HUES48 (cell line): ENCODE results near the gene DEGS2.

ENCODE experiments used
- H3K27ac ChIP-seq: one replicate; pipeline ENCODE4 v1.7.0; 2013; ENCODE audit warnings: low read depth, low read length, inconsistent platforms
- H3K27me3 ChIP-seq: 2 replicates; pipeline ENCODE4 v1.6.1; 2013; ENCODE audit warnings: mild to moderate bottlenecking, low read length; ENCODE audit not compliant: control insufficient read depth, insufficient read depth
- H3K36me3 ChIP-seq: 2 replicates; pipeline ENCODE4 v1.6.1; 2013; ENCODE audit warnings: low read length; ENCODE audit not compliant: control insufficient read depth, insufficient read depth
- H3K4me1 ChIP-seq: 2 replicates; pipeline ENCODE4 v1.6.1; 2013; ENCODE audit warnings: mild to moderate bottlenecking, low read length; ENCODE audit not compliant: control insufficient read depth, insufficient read depth
- H3K4me3 ChIP-seq: 2 replicates; pipeline ENCODE4 v1.5.1; 2013; ENCODE audit warnings: mild to moderate bottlenecking, low read depth, low read length
- H3K9ac ChIP-seq: 2 replicates; pipeline ENCODE4 v1.6.1; 2013; ENCODE audit warnings: mild to moderate bottlenecking, low read depth, low read length, moderate library complexity
- H3K9me3 ChIP-seq: 2 replicates; pipeline ENCODE4 v1.6.1; 2013; ENCODE audit warnings: low read length; ENCODE audit not compliant: control insufficient read depth, insufficient read depth

DEGS2 gene

GRCh38 chr14:100156776-100157175 is 2.7 kb downstream of the DEGS2 start:
- no peak overlapping the region for H3K27ac ChIP-seq

GRCh38 chr14:100155756-100156616 is 3.5 kb downstream of the DEGS2 start:
- no peak overlapping the region for H3K9ac ChIP-seq
- peaks cover 4% of the 10 kb centered on the region; the same call in 1 of the 2 replicates for H3K4me1 ChIP-seq
- no peak overlapping the region for H3K4me3 ChIP-seq
- H3K36me3 ChIP-seq = no peaks in the 10 kb centered on the region
- H3K27me3 ChIP-seq = peaks cover 47% of the 10 kb centered on the region
- H3K27ac ChIP-seq = no peak overlapping the region
- no peaks in the 10 kb centered on the region for H3K9me3 ChIP-seq

More at GRCh38 chr14:100156776-100157175, 2.7 kb downstream of the DEGS2 start:
- H3K27me3 ChIP-seq = peaks cover 53% of the 10 kb centered on the region
- H3K9me3 ChIP-seq = no peaks in the 10 kb centered on the region
- no peak overlapping the region for H3K4me3 ChIP-seq
- no peak overlapping the region for H3K9ac ChIP-seq
- no peaks in the 10 kb centered on the region for H3K36me3 ChIP-seq
- H3K4me1 ChIP-seq = peaks cover 4% of the 10 kb centered on the region; the same call in 1 of the 2 replicates

- H3K9ac ChIP-seq = no peak overlapping the region
- no peaks in the 10 kb centered on the region for H3K36me3 ChIP-seq
- H3K9me3 ChIP-seq = no peaks in the 10 kb centered on the region
- no peak overlapping the region for H3K27ac ChIP-seq
- peaks cover 38% of the 10 kb centered on the region for H3K27me3 ChIP-seq
- H3K4me1 ChIP-seq = peaks cover 4% of the 10 kb centered on the region; the same call in 1 of the 2 replicates
- no peak overlapping the region for H3K4me3 ChIP-seq
These were observed 4.3 kb downstream of the DEGS2 start for GRCh38 chr14:100155049-100155621.

GRCh38 chr14:100153560-100153959 is 5.9 kb downstream of the DEGS2 start:
- no peak overlapping the region for H3K27ac ChIP-seq
- H3K4me1 ChIP-seq = peaks cover 4% of the 10 kb centered on the region; the same call in 1 of the 2 replicates
- peaks cover 24% of the 10 kb centered on the region for H3K27me3 ChIP-seq
- no peak overlapping the region for H3K4me3 ChIP-seq
- no peak overlapping the region for H3K9ac ChIP-seq
- no peaks in the 10 kb centered on the region for H3K36me3 ChIP-seq
- H3K9me3 ChIP-seq = no peaks in the 10 kb centered on the region

GRCh38 chr14:100152091-100152490 is 7.4 kb downstream of the DEGS2 start:
- H3K9ac ChIP-seq = no peak overlapping the region
- H3K27ac ChIP-seq = no peak overlapping the region
- H3K4me1 ChIP-seq = peaks cover 4% of the 10 kb centered on the region; the same call in 1 of the 2 replicates
- H3K9me3 ChIP-seq = no peaks in the 10 kb centered on the region
- H3K36me3 ChIP-seq = no peaks in the 10 kb centered on the region
- H3K27me3 ChIP-seq = peaks cover 10% of the 10 kb centered on the region
- no peak overlapping the region for H3K4me3 ChIP-seq

- Histone ChIP-seq H3K27ac (no peak overlapping the region), H3K27me3 (no peaks in the 10 kb centered on the region), H3K9ac (no peak overlapping the region), H3K4me1 (peaks cover 4% of the 10 kb centered on the region; the same call in 1 of the 2 replicates), H3K4me3 (no peak overlapping the region), H3K9me3 (no peaks in the 10 kb centered on the region), H3K36me3 (no peaks in the 10 kb centered on the region)
These were observed 8.4 kb downstream of the DEGS2 start for GRCh38 chr14:100150932-100151587.

- Histone ChIP-seq H3K9ac (no peak overlapping the region), H3K27ac (no peak overlapping the region), H3K4me1 (no peaks in the 10 kb centered on the region), H3K4me3 (no peak overlapping the region), H3K36me3 (no peaks in the 10 kb centered on the region), H3K27me3 (no peaks in the 10 kb centered on the region), H3K9me3 (no peaks in the 10 kb centered on the region)
These were observed 9.4 kb downstream of the DEGS2 start for GRCh38 chr14:100149851-100150611.

GRCh38 chr14:100148837-100149731 is 10.4 kb downstream of the DEGS2 start:
- H3K4me3 ChIP-seq = no peak overlapping the region
- H3K27me3 ChIP-seq = no peaks in the 10 kb centered on the region
- no peaks in the 10 kb centered on the region; the same call in 1 of the 2 replicates for H3K36me3 ChIP-seq
- H3K9ac ChIP-seq = no peak overlapping the region
- no peaks in the 10 kb centered on the region for H3K9me3 ChIP-seq
- H3K27ac ChIP-seq = no peak overlapping the region
- H3K4me1 ChIP-seq = no peaks in the 10 kb centered on the region

GRCh38 chr14:100147691-100148464 is 11.6 kb downstream of the DEGS2 start:
- H3K9me3 ChIP-seq = no peaks in the 10 kb centered on the region
- H3K9ac ChIP-seq = no peak overlapping the region
- no peak overlapping the region for H3K27ac ChIP-seq
- H3K27me3 ChIP-seq = no peaks in the 10 kb centered on the region
- H3K4me1 ChIP-seq = no peaks in the 10 kb centered on the region
- no peaks in the 10 kb centered on the region; the same call in 1 of the 2 replicates for H3K36me3 ChIP-seq
- no peak overlapping the region for H3K4me3 ChIP-seq
